GM12872 (cell line): ENCODE measurements around the gene GALNTL6.

Experiments used
- CTCF ChIP-seq: IDR thresholded peaks from 3 replicates; pipeline ENCODE4 v1.5.1; 2011; ENCODE audit warnings: low read depth, mild to moderate bottlenecking, low read length, moderate library complexity; ENCODE audit not compliant: insufficient read depth

Gene GALNTL6

GRCh38 chr4:172845281-172845680, 1032.1 kb downstream of the GALNTL6 start:
- no peak for TF ChIP-seq CTCF

GRCh38 chr4:172850838-172851237, 1037.6 kb downstream of the GALNTL6 start:
- no peak for TF ChIP-seq CTCF

GRCh38 chr4:172851534-172851933, 1038.3 kb downstream of the GALNTL6 start:
- no peak for TF ChIP-seq CTCF

DNA sequence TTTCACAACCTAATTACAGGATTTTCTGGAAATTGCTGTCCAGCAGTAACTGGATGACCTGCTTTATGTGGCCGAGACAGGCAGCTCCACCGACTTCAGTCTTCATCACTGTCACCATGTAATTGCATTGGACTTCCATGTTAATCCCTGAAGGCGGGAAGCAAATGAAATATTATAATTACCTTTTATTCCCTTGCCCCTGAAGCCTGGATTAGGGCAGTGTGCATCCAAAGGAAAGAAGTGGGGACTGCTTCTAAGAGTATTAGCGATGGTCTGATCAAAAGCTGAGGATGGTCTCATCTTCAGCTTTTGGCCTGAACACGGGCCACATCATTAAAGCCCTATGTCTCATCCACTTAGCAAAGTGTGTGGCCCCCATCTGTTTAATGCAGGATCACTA, 1043.8 kb downstream of the GALNTL6 start:
- no peak for TF ChIP-seq CTCF

GRCh38 chr4:172858731-172859230, 1045.6 kb downstream of the GALNTL6 start:
- no peak for TF ChIP-seq CTCF

DNA sequence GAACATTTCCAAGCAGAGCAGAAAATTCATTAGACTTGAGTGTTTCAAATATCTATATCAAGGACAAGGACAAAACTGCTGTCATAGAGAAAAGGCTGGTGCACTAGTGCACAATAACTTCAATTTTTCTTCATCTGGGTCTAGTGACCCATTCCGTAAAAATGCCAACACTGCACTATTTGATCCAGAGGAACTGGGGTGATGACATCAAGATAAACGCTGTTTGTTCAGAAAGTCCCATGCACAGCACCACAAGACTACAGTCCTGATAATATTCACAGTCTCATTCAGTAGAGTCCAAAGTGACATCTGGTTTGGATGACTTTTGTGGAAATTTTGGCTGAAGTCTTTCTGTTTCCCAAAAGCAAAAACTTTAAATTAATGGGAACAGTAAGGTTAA, 1051.9 kb downstream of the GALNTL6 start:
- TF ChIP-seq CTCF: no peak

DNA sequence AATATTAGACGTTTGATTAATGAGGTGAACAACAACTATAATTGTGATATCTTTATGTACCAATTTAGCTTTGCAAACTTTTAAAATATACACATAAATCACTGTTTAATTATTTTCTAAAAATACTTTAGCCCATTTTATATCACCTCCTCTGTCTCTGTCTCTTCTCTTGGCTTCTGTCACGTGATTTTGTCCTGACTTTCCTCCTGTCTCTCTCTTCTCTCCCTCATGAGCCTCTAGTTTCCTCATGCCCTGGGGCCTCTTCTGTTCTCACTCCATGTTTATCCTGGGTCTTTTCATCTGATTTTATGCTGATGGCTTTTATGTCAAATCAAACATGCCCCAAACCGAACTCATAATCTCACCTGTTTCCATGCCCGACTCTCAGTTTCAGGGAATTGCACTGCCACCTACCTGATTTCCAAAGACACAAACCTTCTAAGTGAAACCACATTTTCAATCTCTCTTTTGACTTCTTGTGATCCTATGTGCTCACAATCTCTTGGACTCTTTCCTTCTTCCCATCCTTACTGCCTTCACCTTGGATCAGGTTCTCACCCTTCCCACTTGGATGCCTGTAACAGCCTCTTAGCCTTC, 1052.4 kb downstream of the GALNTL6 start:
- TF ChIP-seq CTCF: no peak
